Activated CD4-positive, alpha-beta T cell treated with anti-CD3 and anti-CD28 coated beads for 36 hours (primary cell): ENCODE measurements around the gene HS3ST6. TPM values are rescaled to one million over a fixed set of nuclear protein-coding genes. Genes with fewer than 3 reads are reported as not detected.
A peak's percentile ranks its signal among the peaks of the same experiment; 100 is the strongest.
"Not testable (repeated sequence)": the region's sequence is repeated elsewhere in the genome, so short reads cannot be mapped to it uniquely, and the experiment has no call there.

Experiments
- ATAC-seq: fragments of 200-7000 bp; cut with Tn5 transposase; one replicate; pipeline ENCODE4 v1.10.0; 2021; ENCODE audit warnings: mild to moderate bottlenecking, moderate library complexity
- CTCF ChIA-PET: fragments of 350-600 bp; sonication (Branson Sonifier 250); formaldehyde crosslinking; loops from one replicate; lab custom pipeline; 2021; ENCODE audit warnings: antibody characterized with exemption; lab: Charles Lee
- POLR2A ChIA-PET: fragments of 350-600 bp; sonication (Branson Sonifier 250); formaldehyde crosslinking; loops from one replicate; lab custom pipeline; 2021; ENCODE audit warnings: antibody characterized with exemption, inconsistent platforms; lab: Charles Lee
- DNase-seq: peaks from one replicate; pipeline ENCODE4 v3.0.0-alpha.2; 2020
- H3K27ac Mint-ChIP-seq: one replicate; pipeline ENCODE4 v1.8.0; 2021; ENCODE audit warnings: mixed read lengths
- H3K27me3 Mint-ChIP-seq: one replicate; pipeline ENCODE4 v1.8.0; 2021; ENCODE audit warnings: mixed read lengths
- H3K36me3 Mint-ChIP-seq: one replicate; pipeline ENCODE4 v1.8.0; 2021; ENCODE audit warnings: low read depth, mixed read lengths
- H3K4me1 Mint-ChIP-seq: one replicate; pipeline ENCODE4 v1.8.0; 2021; ENCODE audit warnings: mixed read lengths
- H3K4me3 Mint-ChIP-seq: one replicate; pipeline ENCODE4 v1.8.0; 2021; ENCODE audit warnings: mild to moderate bottlenecking, moderate library complexity, mixed read lengths
- H3K9me3 Mint-ChIP-seq: one replicate; pipeline ENCODE4 v1.8.0; 2021; ENCODE audit warnings: low read depth, mixed read lengths
- intact Hi-C, 2 experiments: fragments of 100-400 bp; cut with DNase I in 1 of 2; cut with micrococcal nuclease in 1 of 2; formaldehyde crosslinking; loops; one replicate each; pipeline versions ENCODE4 v1.14.2 to v1.15.1; 2022 to 2024; cut with DNase I, micrococcal nuclease
- total RNA-seq, 2 experiments: library from RNA; stranded (reverse); gene quantifications; one replicate each; pipeline ENCODE4 v1.2.3, GENCODE V29; 2021

HS3ST6 gene
- total RNA-seq, 2 experiments from 2014 or later = not detected

- not testable (repeated sequence) for H3K4me3 Mint-ChIP-seq, H3K27me3 Mint-ChIP-seq, H3K9me3 Mint-ChIP-seq, H3K36me3 Mint-ChIP-seq, ATAC-seq, H3K27ac Mint-ChIP-seq, DNase-seq
- intact Hi-C loops = loop anchor here in 1 of 2 experiments (5.0 to 10.0 kb wide), 3 partner anchors 197 to 595 kb away; partner anchors contain the start of genes PKD1 and UQCC4
- peaks cover 26% of the 10 kb centered on the region for H3K4me1 Mint-ChIP-seq
- ChIA-PET CTCF (interaction anchor here (0.6 to 4.3 kb wide), 3 partner anchors 12 to 766 kb away, joined by 3 to 16 read pairs (median 3); no protein-coding TSS in a partner anchor), POLR2A (interaction anchor here (0.5 to 0.6 kb wide), 2 partner anchors 248 to 607 kb away, joined by 4 read pairs; no protein-coding TSS in a partner anchor)
Observed at GRCh38 chr16:1939833-1940232, 21.6 kb upstream of the HS3ST6 start.

GRCh38 chr16:1938910-1939309 is 20.7 kb upstream of the HS3ST6 start:
- POLR2A ChIA-PET = no interaction called here

DNA sequence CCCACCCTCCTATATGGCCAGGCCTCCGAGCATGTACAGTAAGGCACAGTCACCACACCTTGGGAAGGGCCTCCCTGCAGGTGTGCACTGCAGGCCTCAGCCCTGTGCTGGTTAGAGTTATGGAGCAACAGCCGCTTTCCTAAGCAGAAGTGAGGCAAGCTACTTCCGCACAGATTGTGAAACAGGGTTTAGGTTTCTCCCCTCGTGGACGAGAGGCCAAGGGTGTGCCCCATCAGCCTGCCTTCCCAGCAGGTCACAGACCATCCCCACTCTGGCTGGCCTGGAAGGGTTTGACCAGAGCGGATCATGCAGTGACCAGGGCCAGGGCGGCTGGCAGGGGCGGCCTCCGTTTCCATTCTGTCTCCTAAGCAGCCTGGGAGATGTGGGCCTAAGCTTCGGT is 20.1 kb upstream of the HS3ST6 start:
- ChIA-PET CTCF (interaction anchor here (4.3 kb wide), 1 partner anchor 10 kb away, joined by 16 read pairs; no protein-coding TSS in a partner anchor), POLR2A (no interaction called here)
- no peak for ATAC-seq
- H3K4me1 Mint-ChIP-seq = peaks cover 13% of the 10 kb centered on the region
- H3K9me3 Mint-ChIP-seq = no peaks in the 10 kb centered on the region
- H3K36me3 Mint-ChIP-seq = peaks cover 4% of the 10 kb centered on the region
- H3K27me3 Mint-ChIP-seq = no peaks in the 10 kb centered on the region
- no peak for DNase-seq
- intact Hi-C loops = no loop called here
- no peak overlapping the region for H3K4me3 Mint-ChIP-seq
- H3K27ac Mint-ChIP-seq = no peak overlapping the region

More at GRCh38 chr16:1938910-1939309, 20.7 kb upstream of the HS3ST6 start:
- Mint-ChIP-seq H3K4me3 (no peak overlapping the region), H3K9me3 (no peaks in the 10 kb centered on the region), H3K36me3 (peaks cover 4% of the 10 kb centered on the region), H3K27me3 (no peaks in the 10 kb centered on the region), H3K27ac (no peak overlapping the region), H3K4me1 (peaks cover 17% of the 10 kb centered on the region)
- CTCF ChIA-PET = interaction anchor here (4.3 kb wide), 1 partner anchor 11 kb away, joined by 16 read pairs; no protein-coding TSS in a partner anchor
- ATAC-seq = no peak
- intact Hi-C loops = no loop called here
- DNase-seq = no peak

DNA sequence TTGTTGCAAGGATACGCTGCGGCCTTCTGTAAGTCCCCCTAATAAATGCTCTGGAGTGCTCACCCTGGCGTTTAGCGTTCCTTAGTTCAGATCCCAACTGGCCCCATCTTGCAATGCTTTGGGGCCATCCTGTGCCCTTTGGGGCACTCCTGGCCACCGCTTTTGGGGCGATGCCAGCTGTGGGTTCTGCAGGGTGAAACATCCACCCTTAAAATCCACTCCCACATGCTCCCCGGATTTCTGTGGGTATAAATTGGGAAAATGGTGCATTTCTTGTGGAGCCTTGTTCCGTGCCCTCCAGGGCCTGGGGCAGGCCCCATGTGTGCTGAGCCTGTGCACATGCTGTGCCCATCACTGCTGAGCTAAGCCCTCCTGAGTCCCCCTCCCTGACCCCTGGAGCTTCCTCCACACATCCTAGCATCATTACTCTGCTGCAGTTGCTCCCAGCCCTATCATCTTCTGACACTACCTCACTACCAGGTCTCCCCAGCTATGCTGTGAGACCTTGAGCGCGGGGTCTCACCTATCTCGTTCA is 18.8 kb upstream of the HS3ST6 start:
- no peak overlapping the region for H3K27ac Mint-ChIP-seq
- ATAC-seq (no peak), DNase-seq (no peak)
- CTCF ChIA-PET = interaction anchor here (0.9 kb wide), 1 partner anchor 8 kb away, joined by 3 read pairs; no protein-coding TSS in a partner anchor
- H3K4me1 Mint-ChIP-seq = peaks cover 9% of the 10 kb centered on the region
- no peaks in the 10 kb centered on the region for H3K27me3 Mint-ChIP-seq
- H3K9me3 Mint-ChIP-seq = no peaks in the 10 kb centered on the region
- peaks cover 4% of the 10 kb centered on the region for H3K36me3 Mint-ChIP-seq
- no peak overlapping the region for H3K4me3 Mint-ChIP-seq
- intact Hi-C loops = no loop called here
- POLR2A ChIA-PET = no interaction called here

DNA sequence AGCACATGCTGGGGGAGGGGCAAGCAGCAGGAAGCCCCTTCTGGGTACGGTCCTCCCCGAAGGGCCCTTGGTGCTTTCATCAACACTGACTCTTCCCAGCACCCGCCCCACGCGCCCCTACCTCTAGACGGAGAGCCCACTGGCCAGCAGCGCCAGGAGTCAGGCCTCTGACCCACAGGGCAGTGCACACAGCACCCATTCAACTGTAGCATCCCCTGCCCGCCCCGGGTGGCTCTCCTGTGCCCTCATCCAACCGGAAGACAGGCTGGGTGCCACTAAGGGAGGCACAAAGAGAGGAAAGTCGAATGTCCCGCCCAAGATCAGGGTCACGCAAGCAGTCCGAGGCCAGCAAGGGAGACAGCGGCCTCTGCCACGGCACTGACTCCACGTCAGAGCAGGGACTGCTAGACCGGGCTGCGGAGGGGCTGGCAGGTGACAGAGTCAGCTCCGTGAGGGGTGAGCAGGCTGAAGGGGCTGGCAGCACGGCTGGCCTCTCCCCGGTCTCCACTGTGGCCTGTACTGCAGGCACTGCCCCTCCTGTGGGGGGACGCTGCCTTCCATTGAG is 15.0 kb upstream of the HS3ST6 start:
- Mint-ChIP-seq H3K27ac (no peak overlapping the region), H3K4me3 (no peak overlapping the region), H3K27me3 (no peaks in the 10 kb centered on the region), H3K9me3 (no peaks in the 10 kb centered on the region), H3K4me1 (peaks cover 2% of the 10 kb centered on the region), H3K36me3 (no peaks in the 10 kb centered on the region)
- ChIA-PET CTCF (no interaction called here), POLR2A (no interaction called here)
- DNase-seq = no peak
- ATAC-seq = no peak
- intact Hi-C loops = no loop called here

DNA sequence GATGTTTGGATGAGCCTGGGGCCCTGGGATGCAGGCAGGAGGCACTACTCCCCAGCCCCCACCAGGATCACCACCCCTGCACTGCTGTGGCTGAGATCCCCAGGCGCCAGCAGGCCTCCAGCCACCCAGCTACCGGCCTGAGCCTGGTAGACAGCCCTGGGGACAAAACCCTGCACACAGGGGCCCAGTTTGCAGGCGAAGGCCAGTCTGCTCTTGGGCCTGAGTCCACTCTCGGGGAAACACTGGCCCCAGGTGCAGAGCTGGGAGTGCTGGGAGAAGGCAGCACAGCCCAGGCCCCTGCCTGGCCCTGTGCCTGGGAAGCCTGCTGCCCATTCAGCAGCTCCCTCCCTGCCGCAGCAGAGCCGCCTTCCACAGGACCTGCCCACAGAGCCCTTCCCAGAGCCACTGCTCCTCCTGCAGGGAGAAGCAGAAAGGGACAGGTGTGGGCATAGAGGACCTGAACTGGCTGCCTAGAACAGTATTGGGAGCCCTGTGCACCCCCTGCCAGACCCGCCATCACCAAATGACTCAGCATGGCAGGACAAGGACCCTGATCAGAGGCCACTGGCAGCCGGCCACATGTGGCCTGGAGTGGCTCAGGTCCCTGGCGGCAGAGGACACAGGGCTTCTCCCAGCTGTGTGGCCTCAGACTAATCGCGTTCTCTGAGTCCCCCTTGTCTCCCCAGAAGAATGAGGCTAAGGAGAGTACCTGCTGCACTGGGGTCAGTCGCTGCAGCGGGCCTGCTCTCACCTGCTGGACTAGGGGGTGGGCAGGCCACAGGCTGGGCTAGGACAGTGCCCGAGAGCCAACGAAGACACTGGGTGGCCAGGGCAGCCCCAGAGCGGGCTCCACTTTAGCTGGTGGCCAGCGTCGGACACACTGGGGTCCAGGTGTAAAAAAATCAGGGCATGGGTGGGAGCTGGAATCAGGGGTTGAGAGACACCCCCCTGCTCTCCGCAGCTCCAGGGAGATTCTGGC is 14.1 kb upstream of the HS3ST6 start:
- Mint-ChIP-seq H3K9me3 (no peaks in the 10 kb centered on the region), H3K4me1 (peaks cover 2% of the 10 kb centered on the region), H3K27ac (no peak overlapping the region), H3K36me3 (no peaks in the 10 kb centered on the region), H3K27me3 (no peaks in the 10 kb centered on the region), H3K4me3 (no peak overlapping the region)
- no peak for DNase-seq
- CTCF ChIA-PET = no interaction called here
- no peak for ATAC-seq
- POLR2A ChIA-PET = no interaction called here
- intact Hi-C loops = no loop called here

- POLR2A ChIA-PET = no interaction called here
- ATAC-seq (no peak), DNase-seq (no peak)
- peaks cover 2% of the 10 kb centered on the region for H3K4me1 Mint-ChIP-seq
- no peaks in the 10 kb centered on the region for H3K36me3 Mint-ChIP-seq
- H3K4me3 Mint-ChIP-seq = no peak overlapping the region
- H3K27me3 Mint-ChIP-seq = no peaks in the 10 kb centered on the region
- no peaks in the 10 kb centered on the region for H3K9me3 Mint-ChIP-seq
- intact Hi-C loops = no loop called here
- no peak overlapping the region for H3K27ac Mint-ChIP-seq
- CTCF ChIA-PET = interaction anchor here (0.6 to 1.7 kb wide), 4 partner anchors 66 to 149 kb away, joined by 3 to 6 read pairs (median 4); no protein-coding TSS in a partner anchor
Observed at GRCh38 chr16:1930338-1930720, 12.1 kb upstream of the HS3ST6 start.

GRCh38 chr16:1929578-1930337 is 11.5 kb upstream of the HS3ST6 start:
- ChIA-PET CTCF (interaction anchor here (0.6 to 3.3 kb wide), 10 partner anchors 11 to 252 kb away, joined by 3 to 16 read pairs (median 4); partner anchors contain the start of genes JPT2, NUBP2 and SPSB3), POLR2A (no interaction called here)
- Mint-ChIP-seq H3K9me3 (no peaks in the 10 kb centered on the region), H3K4me1 (peaks cover 2% of the 10 kb centered on the region), H3K36me3 (no peaks in the 10 kb centered on the region), H3K27me3 (peaks cover under 1% of the 10 kb centered on the region), H3K27ac (no peak overlapping the region), H3K4me3 (peak overlapping the region; percentile 47)
- ATAC-seq (peak; percentile 98), DNase-seq (peak; percentile 96)
- intact Hi-C loops = loop anchor here (1.0 to 2.0 kb wide), 9 partner anchors 14 to 319 kb away; partner anchors contain the start of genes MSRB1 (in 2 of the 2), HAGH (in 1 of the 2), MEIOB (in 1 of the 2) and MRPS34 (in 1 of the 2)

GRCh38 chr16:1929105-1929504 is 10.9 kb upstream of the HS3ST6 start:
- POLR2A ChIA-PET = interaction anchor here (0.6 kb wide), 1 partner anchor 23 kb away, joined by 3 read pairs; no protein-coding TSS in a partner anchor
- Mint-ChIP-seq H3K27me3 (peaks cover 5% of the 10 kb centered on the region), H3K36me3 (no peaks in the 10 kb centered on the region), H3K4me1 (peaks cover 2% of the 10 kb centered on the region), H3K27ac (no peak overlapping the region), H3K4me3 (peak overlapping the region; percentile 58), H3K9me3 (no peaks in the 10 kb centered on the region)
- ATAC-seq = peak; percentile 33
- CTCF ChIA-PET = interaction anchor here (0.6 to 3.3 kb wide), 12 partner anchors 8 to 456 kb away, joined by 3 to 16 read pairs (median 4); partner anchors contain the start of genes JPT2, NUBP2 and SPSB3
- intact Hi-C loops = loop anchor here (1.0 to 2.0 kb wide), 9 partner anchors 14 to 318 kb away; partner anchors contain the start of genes MSRB1 (in 2 of the 2), HAGH (in 1 of the 2), MEIOB (in 1 of the 2) and MRPS34 (in 1 of the 2)
- peak; percentile 49 for DNase-seq

DNA sequence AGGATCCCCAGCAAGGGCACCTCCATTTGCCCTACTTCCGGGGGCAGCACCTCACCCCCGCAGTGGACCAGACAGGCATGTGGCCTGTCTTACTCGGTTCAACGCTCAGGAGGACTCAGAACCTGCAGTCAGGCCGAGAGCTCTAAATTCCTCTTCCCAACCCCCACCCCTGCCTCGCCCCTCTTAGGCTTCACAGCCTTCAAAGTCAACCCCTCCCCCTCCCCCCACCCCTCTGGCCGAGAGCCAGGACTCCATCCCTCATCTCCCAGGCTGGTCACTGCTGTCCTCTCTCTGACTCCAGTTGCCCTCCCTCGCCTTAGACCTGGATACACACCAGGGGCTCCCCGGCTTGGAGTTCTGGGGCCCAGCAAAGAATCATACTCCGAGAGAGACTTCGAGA is 8.1 kb upstream of the HS3ST6 start:
- POLR2A ChIA-PET = no interaction called here
- Mint-ChIP-seq H3K4me1 (peaks cover 2% of the 10 kb centered on the region), H3K27ac (no peak overlapping the region), H3K36me3 (no peaks in the 10 kb centered on the region), H3K27me3 (peaks cover 19% of the 10 kb centered on the region), H3K4me3 (no peak overlapping the region), H3K9me3 (no peaks in the 10 kb centered on the region)
- intact Hi-C loops = no loop called here
- DNase-seq (no peak), ATAC-seq (no peak)
- CTCF ChIA-PET = interaction anchor here (3.3 kb wide), 1 partner anchor 14 kb away, joined by 16 read pairs; no protein-coding TSS in a partner anchor
